Measurements from ENCODE around the gene CLCN7. TPM values are rescaled to one million over a fixed set of nuclear protein-coding genes. Genes with fewer than 3 reads are reported as not detected.
A peak's percentile ranks its signal among the peaks of the same experiment; 100 is the strongest.

The CLCN7 gene, protein sequence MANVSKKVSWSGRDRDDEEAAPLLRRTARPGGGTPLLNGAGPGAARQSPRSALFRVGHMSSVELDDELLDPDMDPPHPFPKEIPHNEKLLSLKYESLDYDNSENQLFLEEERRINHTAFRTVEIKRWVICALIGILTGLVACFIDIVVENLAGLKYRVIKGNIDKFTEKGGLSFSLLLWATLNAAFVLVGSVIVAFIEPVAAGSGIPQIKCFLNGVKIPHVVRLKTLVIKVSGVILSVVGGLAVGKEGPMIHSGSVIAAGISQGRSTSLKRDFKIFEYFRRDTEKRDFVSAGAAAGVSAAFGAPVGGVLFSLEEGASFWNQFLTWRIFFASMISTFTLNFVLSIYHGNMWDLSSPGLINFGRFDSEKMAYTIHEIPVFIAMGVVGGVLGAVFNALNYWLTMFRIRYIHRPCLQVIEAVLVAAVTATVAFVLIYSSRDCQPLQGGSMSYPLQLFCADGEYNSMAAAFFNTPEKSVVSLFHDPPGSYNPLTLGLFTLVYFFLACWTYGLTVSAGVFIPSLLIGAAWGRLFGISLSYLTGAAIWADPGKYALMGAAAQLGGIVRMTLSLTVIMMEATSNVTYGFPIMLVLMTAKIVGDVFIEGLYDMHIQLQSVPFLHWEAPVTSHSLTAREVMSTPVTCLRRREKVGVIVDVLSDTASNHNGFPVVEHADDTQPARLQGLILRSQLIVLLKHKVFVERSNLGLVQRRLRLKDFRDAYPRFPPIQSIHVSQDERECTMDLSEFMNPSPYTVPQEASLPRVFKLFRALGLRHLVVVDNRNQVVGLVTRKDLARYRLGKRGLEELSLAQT
- total RNA-seq (100 to 1,000 TPM; 110 to 130 TPM), polyA plus RNA-seq (ENCODE audit: insufficient read length in 6 of 6) (10 to 100 TPM; 28.6 to 35.4 (median 30.2) TPM)
- long read RNA-seq, donor 1, full-length matches to known transcripts, result 7 of 7 reads
- long read RNA-seq, donor 1, partial matches to known transcripts, result 0 of 7 reads
- long read RNA-seq, donor 1, other reads (novel, unspliced or antisense), result 0 of 7 reads
- long read RNA-seq, donor 2, full-length matches to known transcripts, result 3 of 3 reads
- long read RNA-seq, donor 2, partial matches to known transcripts, result 0 of 3 reads
- long read RNA-seq, donor 2, other reads (novel, unspliced or antisense), result 0 of 3 reads
- long read RNA-seq, donor 3, full-length matches to known transcripts, result 4 of 4 reads
- long read RNA-seq, donor 3, partial matches to known transcripts, result 0 of 4 reads
- long read RNA-seq, donor 3, other reads (novel, unspliced or antisense), result 0 of 4 reads
- long read RNA-seq, donor 4, full-length matches to known transcripts, result 2 of 16 reads
- long read RNA-seq, donor 4, partial matches to known transcripts, result 3 of 16 reads
- long read RNA-seq, donor 4, other reads (novel, unspliced or antisense), result 11 of 16 reads
- long read RNA-seq, donor 5, full-length matches to known transcripts, result 3 of 3 reads
- long read RNA-seq, donor 5, partial matches to known transcripts, result 0 of 3 reads
- long read RNA-seq, donor 5, other reads (novel, unspliced or antisense), result 0 of 3 reads
- long read RNA-seq, donor 6, full-length matches to known transcripts, result 2 of 2 reads
- long read RNA-seq, donor 6, partial matches to known transcripts, result 0 of 2 reads
- long read RNA-seq, donor 6, other reads (novel, unspliced or antisense), result 0 of 2 reads
- long read RNA-seq, donor 7, partial matches to known transcripts, result 0 of 1 reads
- long read RNA-seq, donor 7, other reads (novel, unspliced or antisense), result 0 of 1 reads
- long read RNA-seq, donor 8, full-length matches to known transcripts, result 7 of 7 reads
- long read RNA-seq, donor 8, partial matches to known transcripts, result 0 of 7 reads
- long read RNA-seq, donor 8, other reads (novel, unspliced or antisense), result 0 of 7 reads
- long read RNA-seq, donor 9, result 0 reads
- long read RNA-seq, donor 10, full-length matches to known transcripts, result 5 of 16 reads
- long read RNA-seq, donor 10, partial matches to known transcripts, result 6 of 16 reads
- long read RNA-seq, donor 10, other reads (novel, unspliced or antisense), result 5 of 16 reads
- long read RNA-seq, donor 11, result 0 reads
- long read RNA-seq, donor 12, full-length matches to known transcripts, result 6 of 6 reads
- long read RNA-seq, donor 12, partial matches to known transcripts, result 0 of 6 reads
- long read RNA-seq, donor 12, other reads (novel, unspliced or antisense), result 0 of 6 reads

DNA sequence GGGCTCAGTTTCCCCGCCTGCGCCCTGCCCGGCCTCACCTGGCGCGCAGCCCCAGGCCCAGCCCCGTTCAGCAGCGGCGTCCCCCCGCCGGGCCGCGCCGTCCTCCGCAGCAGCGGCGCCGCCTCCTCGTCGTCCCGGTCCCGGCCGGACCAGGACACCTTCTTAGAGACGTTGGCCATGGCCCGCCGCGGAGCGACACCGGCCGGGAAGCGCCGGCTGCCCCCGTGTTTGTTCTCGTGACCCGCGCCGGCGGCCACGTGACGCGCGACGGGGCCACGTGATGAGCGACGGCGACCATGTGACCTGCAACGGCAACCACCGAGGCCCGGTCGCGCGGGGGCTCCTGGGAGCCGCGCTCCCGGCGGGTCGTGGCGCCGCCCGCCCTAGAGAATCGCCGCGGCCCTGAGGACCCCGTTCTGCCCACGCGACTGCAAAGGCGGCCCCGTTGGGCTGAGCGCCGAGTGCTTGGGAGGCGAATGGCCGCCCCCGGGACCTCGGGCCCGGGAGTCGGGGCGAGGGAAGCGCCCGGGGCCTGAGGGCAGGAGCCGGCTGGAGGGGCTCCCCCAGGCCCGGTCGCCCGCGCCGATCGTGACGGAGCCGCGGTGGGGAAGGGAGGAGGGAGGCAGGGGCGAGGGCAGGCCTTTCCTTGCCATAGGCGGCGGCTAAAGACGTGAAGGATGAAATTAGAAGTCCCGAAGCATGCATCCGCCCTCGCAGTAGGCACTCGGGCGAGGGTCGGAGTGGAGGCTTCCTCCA is at the start of gene CLCN7:
Gene CLCN7 (minus strand): TSS at position 233 of the 756 bp plus-strand sequence. CDS start 54 bp downstream, at position 179.
- H3K27me3 ChIP-seq, result no peaks in the 10 kb centered on the region
- H3K27ac ChIP-seq, result peak within 1 kb of the TSS; percentile 78 to 94
- ATAC-seq (peak; percentile 91), DNase-seq (peak; percentile 78 to 97 (median 90))
- H3K4me3 ChIP-seq, result peak within 1 kb of the TSS; percentile 76 to 91
- TF ChIP-seq, protein P1, sequence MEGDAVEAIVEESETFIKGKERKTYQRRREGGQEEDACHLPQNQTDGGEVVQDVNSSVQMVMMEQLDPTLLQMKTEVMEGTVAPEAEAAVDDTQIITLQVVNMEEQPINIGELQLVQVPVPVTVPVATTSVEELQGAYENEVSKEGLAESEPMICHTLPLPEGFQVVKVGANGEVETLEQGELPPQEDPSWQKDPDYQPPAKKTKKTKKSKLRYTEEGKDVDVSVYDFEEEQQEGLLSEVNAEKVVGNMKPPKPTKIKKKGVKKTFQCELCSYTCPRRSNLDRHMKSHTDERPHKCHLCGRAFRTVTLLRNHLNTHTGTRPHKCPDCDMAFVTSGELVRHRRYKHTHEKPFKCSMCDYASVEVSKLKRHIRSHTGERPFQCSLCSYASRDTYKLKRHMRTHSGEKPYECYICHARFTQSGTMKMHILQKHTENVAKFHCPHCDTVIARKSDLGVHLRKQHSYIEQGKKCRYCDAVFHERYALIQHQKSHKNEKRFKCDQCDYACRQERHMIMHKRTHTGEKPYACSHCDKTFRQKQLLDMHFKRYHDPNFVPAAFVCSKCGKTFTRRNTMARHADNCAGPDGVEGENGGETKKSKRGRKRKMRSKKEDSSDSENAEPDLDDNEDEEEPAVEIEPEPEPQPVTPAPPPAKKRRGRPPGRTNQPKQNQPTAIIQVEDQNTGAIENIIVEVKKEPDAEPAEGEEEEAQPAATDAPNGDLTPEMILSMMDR (IDR thresholded peaks at IDR 0.05), result no peak
- H3K36me3 ChIP-seq, result no peaks in the 10 kb centered on the region
- peaks cover 21 to 56% of the 10 kb centered on the region in 2 donors for H3K4me1 ChIP-seq
- no peaks in the 10 kb centered on the region for H3K9me3 ChIP-seq
- intact Hi-C loops (cut with DNase I), result no loop called here

DNA sequence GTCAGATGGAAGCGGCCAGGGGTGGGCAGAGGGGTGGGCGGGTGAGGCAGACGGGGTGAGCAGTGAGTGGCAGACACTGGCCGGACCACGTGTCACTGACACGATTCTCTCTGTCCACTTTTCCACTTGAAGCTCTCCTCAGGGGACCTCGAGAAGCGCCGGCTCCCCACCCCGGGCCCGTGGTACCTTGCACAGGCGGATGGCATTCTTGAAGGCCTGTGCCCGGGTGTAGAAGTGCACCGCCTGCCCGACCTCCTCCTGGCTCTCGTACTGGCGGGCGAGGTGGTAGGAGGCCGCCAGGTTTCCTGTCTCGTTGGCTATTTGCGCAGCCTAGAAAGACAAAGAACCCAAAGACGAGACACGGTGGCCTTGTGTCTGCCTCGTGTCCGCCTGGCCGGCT is 49.5 kb upstream of the CLCN7 start:
- Histone ChIP-seq H3K27me3 (no peaks in the 10 kb centered on the region), H3K9me3 (no peaks in the 10 kb centered on the region), H3K4me3 (no peak overlapping the region), H3K4me1 (peaks cover 0 to 16% of the 10 kb centered on the region in 2 donors), H3K36me3 (peaks cover 0 to 34% of the 10 kb centered on the region in 2 donors), H3K27ac (no peak overlapping the region)
- TF ChIP-seq, protein P1 (IDR thresholded peaks at IDR 0.05), result no peak
- ATAC-seq, result no peak
- DNase-seq, result no peak
- intact Hi-C loops (cut with DNase I), result no loop called here

DNA sequence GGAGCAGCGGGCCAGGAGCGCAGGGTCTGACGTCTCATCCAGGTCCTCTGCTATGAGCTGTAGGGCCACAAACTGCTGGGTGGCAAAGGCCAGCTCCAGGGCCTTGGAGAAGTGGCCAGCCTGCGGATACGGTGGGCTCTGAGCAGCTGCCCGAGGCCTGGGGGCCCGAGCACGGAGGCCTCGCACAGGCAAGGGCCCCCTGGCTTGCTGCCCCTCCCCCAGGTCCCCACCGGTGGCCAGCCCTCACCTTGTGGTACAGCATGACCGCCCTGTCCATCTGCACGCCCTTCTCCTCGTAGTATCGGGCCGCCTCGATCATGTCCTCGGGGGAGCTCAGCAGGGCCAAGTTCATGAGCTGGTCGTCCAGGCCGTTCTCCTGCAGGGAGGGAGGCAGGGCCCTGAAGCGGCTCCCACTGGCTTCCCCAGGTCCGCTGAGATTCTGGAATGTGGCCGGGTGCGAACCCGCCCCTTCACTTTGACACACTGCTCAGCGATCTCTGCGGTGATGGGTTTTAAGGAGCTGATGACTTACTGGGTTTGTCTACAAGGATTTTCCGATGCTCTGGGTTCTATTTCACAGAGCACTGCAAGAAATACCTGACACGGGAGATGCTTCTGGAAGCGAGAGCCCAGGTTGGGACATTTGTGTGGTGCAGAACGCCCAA is 48.9 kb upstream of the CLCN7 start:
- TF ChIP-seq, protein P1 (IDR thresholded peaks at IDR 0.05), result no peak
- peaks cover 0 to 11% of the 10 kb centered on the region in 2 donors for H3K4me1 ChIP-seq
- no peaks in the 10 kb centered on the region for H3K9me3 ChIP-seq
- H3K4me3 ChIP-seq, result no peak overlapping the region
- peaks cover 0 to 40% of the 10 kb centered on the region in 2 donors for H3K36me3 ChIP-seq
- H3K27me3 ChIP-seq, result no peaks in the 10 kb centered on the region
- intact Hi-C loops (cut with DNase I), result no loop called here
- DNase-seq (no peak), ATAC-seq (no peak)
- no peak overlapping the region for H3K27ac ChIP-seq

All from left lung (tissue), 14 donors.